GM12801 (cell line): Measurements from ENCODE around the gene MUC5AC.

Source experiments
- CTCF ChIP-seq: IDR thresholded peaks from one replicate; pipeline ENCODE4 v1.5.1; 2011; ENCODE audit warnings: control low read depth; ENCODE audit not compliant: insufficient read length; ENCODE audit errors: extremely low read depth

The MUC5AC gene

GRCh38 chr11:1177771-1178090, 20.0 kb downstream of the MUC5AC start:
- no peak for TF ChIP-seq CTCF

- no peak for TF ChIP-seq CTCF
Measured at GRCh38 chr11:1178201-1178885, 20.6 kb downstream of the MUC5AC start.

- no peak for TF ChIP-seq CTCF
Measured at GRCh38 chr11:1178906-1179305, 21.2 kb downstream of the MUC5AC start.

- no peak for TF ChIP-seq CTCF
Measured at GRCh38 chr11:1179641-1180040, 21.9 kb downstream of the MUC5AC start.

- TF ChIP-seq CTCF, result no peak
Measured at GRCh38 chr11:1180171-1180570, 22.4 kb downstream of the MUC5AC start.

- TF ChIP-seq CTCF, result no peak
Measured at GRCh38 chr11:1180947-1181391, 23.2 kb downstream of the MUC5AC start.

GRCh38 chr11:1181420-1181819, 23.7 kb downstream of the MUC5AC start:
- no peak for TF ChIP-seq CTCF
